Panc1 (cell line): ENCODE data around the gene NMT1. TPM values are rescaled to one million over a fixed set of nuclear protein-coding genes. Genes with fewer than 3 reads are reported as not detected.
A peak's percentile ranks its signal among the peaks of the same experiment; 100 is the strongest.

Experiments
- ATAC-seq: fragments of 200-7000 bp; cut with Tn5 transposase; 2 replicates; pipeline ENCODE4 v1.9.1; 2020; ENCODE audit warnings: mild to moderate bottlenecking, moderate library complexity
- BruUV-seq: library from RNA; stranded (reverse); fragments of 400-500 nt; replicated peaks from 2 replicates; lab custom pipeline; 2021; lab: Mats Ljungman, UMichigan
- CTCF ChIA-PET: fragments of 300-600 bp; sonication (Branson Sonifier 250); formaldehyde crosslinking; loops from one replicate; lab custom pipeline; 2022; ENCODE audit warnings: antibody characterized with exemption; lab: Charles Lee
- POLR2A ChIA-PET: fragments of 300-600 bp; sonication (Branson Sonifier 250); formaldehyde crosslinking; loops from one replicate; lab custom pipeline; 2022; ENCODE audit warnings: antibody characterized with exemption; lab: Charles Lee
- DNase-seq: peaks from one replicate; pipeline ENCODE4 v3.0.0-alpha.2; 2010; ENCODE audit warnings: low read depth, low spot score
- H3K27ac ChIP-seq: 2 replicates; pipeline ENCODE4 v1.5.1; 2011; ENCODE audit warnings: mild to moderate bottlenecking, low read length, inconsistent platforms
- H3K27me3 ChIP-seq: fragments of 200-500 bp; sonication (Bioruptor generic); 2 replicates; pipeline ENCODE4 v1.6.0; 2014; ENCODE audit warnings: low read length, inconsistent platforms; ENCODE audit not compliant: control insufficient read depth, insufficient read depth
- H3K36me3 ChIP-seq: fragments of 200-500 bp; sonication (Bioruptor generic); 2 replicates; pipeline ENCODE4 v1.5.1; 2014; ENCODE audit warnings: inconsistent platforms, mild to moderate bottlenecking, low read length, moderate library complexity; ENCODE audit not compliant: control insufficient read depth, insufficient read depth
- H3K4me1 ChIP-seq: 2 replicates; pipeline ENCODE4 v1.5.1; 2011; ENCODE audit warnings: inconsistent platforms, mild to moderate bottlenecking, low read length, moderate library complexity; ENCODE audit not compliant: control insufficient read depth, insufficient read depth
- H3K4me3 ChIP-seq, 2 experiments: 2 replicates each; pipeline ENCODE4 v1.5.1; 2011 to 2012; ENCODE audit warnings: low read depth in 2 of 2, low read length in 2 of 2, mild to moderate bottlenecking in 2 of 2, inconsistent platforms in 1 of 2, moderate library complexity in 1 of 2
- H3K9me3 ChIP-seq: fragments of 200-500 bp; sonication (Bioruptor generic); 2 replicates; pipeline ENCODE4 v1.5.1; 2014; ENCODE audit warnings: low read depth, mild to moderate bottlenecking, inconsistent platforms, low read length, moderate library complexity; ENCODE audit not compliant: control insufficient read depth, insufficient read depth
- CTCF ChIP-seq: fragments of 450-650 bp; IDR thresholded peaks from 2 replicates; pipeline ENCODE4 v1.5.1; 2017; ENCODE audit warnings: mild to moderate bottlenecking
- POLR2AphosphoS5 ChIP-seq: IDR thresholded peaks from 2 replicates; pipeline ENCODE4 v1.6.1; 2012; ENCODE audit warnings: mild to moderate bottlenecking, low read depth, low read length, moderate library complexity
- REST ChIP-seq, 2 experiments: IDR thresholded peaks; 2 replicates each; pipeline ENCODE4 v1.6.1; 2011 to 2012; ENCODE audit warnings: low read depth in 2 of 2, control low read depth in 1 of 2, low read length in 1 of 2, mild to moderate bottlenecking in 1 of 2, moderate library complexity in 1 of 2; ENCODE audit not compliant: insufficient read depth in 1 of 2
- SIN3A ChIP-seq: IDR thresholded peaks from 2 replicates; pipeline ENCODE4 v1.6.1; 2012; ENCODE audit warnings: low read depth, mild to moderate bottlenecking, low read length, moderate library complexity, borderline replicate concordance; ENCODE audit not compliant: insufficient read depth
- TCF7L2 ChIP-seq: IDR thresholded peaks from 2 replicates; pipeline ENCODE4 v1.6.1; 2011; ENCODE audit warnings: mild to moderate bottlenecking, low read depth, low read length, inconsistent platforms
- in situ Hi-C: cut with HindIII; loops from 2 replicates; pipeline ENCODE4 v1.10.0; 2016; ENCODE audit warnings: low sequenced_read_pairs, low pct_unique_long_range_greater_than_20kb
- intact Hi-C: fragments of 100-400 bp; cut with micrococcal nuclease; formaldehyde crosslinking; loops from one replicate; pipeline ENCODE4 v1.10.0; 2022; ENCODE audit not compliant: unreplicated experiment
- total RNA-seq: library from RNA; stranded (reverse); gene quantifications from one replicate; pipeline ENCODE4 v1.2.1, GENCODE V29; 2021; ENCODE audit not compliant: unreplicated experiment

The NMT1 gene
- total RNA-seq, 1 experiment from 2014 or later, result 105 TPM

GRCh38 chr17:45149037-45149668, 88.0 kb downstream of the NMT1 start:
- ATAC-seq, result peak; percentile 52
- peaks cover 4% of the 10 kb centered on the region for H3K36me3 ChIP-seq
- TF ChIP-seq TCF7L2 (no peak), CTCF (peak; percentile 90), SIN3A (no peak), REST (IDR thresholded peaks at IDR 0.05; ENCODE audit: insufficient read depth in 1 of 2, low read depth in 2 of 2, low read length in 1 of 2) (no peak)
- ChIA-PET POLR2A (interaction anchor here (0.6 to 2.1 kb wide), 11 partner anchors 10 to 323 kb away, joined by 3 to 11 read pairs (median 3); partner anchors contain the start of gene ACBD4), CTCF (interaction anchor here (0.6 to 5.5 kb wide), 7 partner anchors 10 to 168 kb away, joined by 3 to 40 read pairs (median 4); partner anchors contain the start of gene ACBD4)
- no TSS peak for BruUV-seq
- H3K9me3 ChIP-seq, result no peaks in the 10 kb centered on the region
- H3K27me3 ChIP-seq, result no peaks in the 10 kb centered on the region
- DNase-seq, result no peak
- in situ Hi-C loops (no loop called here), intact Hi-C loops (no loop called here)
- peaks cover 10% of the 10 kb centered on the region for H3K4me1 ChIP-seq
- peak overlapping the region; percentile 77 for H3K27ac ChIP-seq
- H3K4me3 ChIP-seq, result peak overlapping the region; percentile 77 to 93

GRCh38 chr17:45149669-45150664, 88.8 kb downstream of the NMT1 start:
- POLR2A ChIA-PET, result interaction anchor here (0.5 to 1.4 kb wide), 8 partner anchors 13 to 324 kb away, joined by 3 to 11 read pairs (median 3); no protein-coding TSS in a partner anchor
- TF ChIP-seq SIN3A, result peak; percentile 66; the same call in 1 of the 2 replicates
- no peak for TF ChIP-seq REST (IDR thresholded peaks at IDR 0.05; ENCODE audit: insufficient read depth in 1 of 2, low read depth in 2 of 2, low read length in 1 of 2)
- TF ChIP-seq TCF7L2, result no peak
- no peak for TF ChIP-seq CTCF
- peak; percentile 58 for TF ChIP-seq POLR2AphosphoS5
- Histone ChIP-seq H3K4me3 (peak overlapping the region; percentile 77 to 93), H3K4me1 (peaks cover 10% of the 10 kb centered on the region), H3K27me3 (no peaks in the 10 kb centered on the region), H3K36me3 (peaks cover 4% of the 10 kb centered on the region), H3K27ac (peak overlapping the region; percentile 77), H3K9me3 (no peaks in the 10 kb centered on the region)
- intact Hi-C loops, result no loop called here
- CTCF ChIA-PET, result interaction anchor here (0.6 to 5.5 kb wide), 5 partner anchors 9 to 167 kb away, joined by 3 to 40 read pairs (median 11); partner anchors contain the start of gene ACBD4
- in situ Hi-C loops, result no loop called here
- BruUV-seq, result no TSS peak
- ATAC-seq, result no peak
- DNase-seq, result no peak
